ENCODE results near the gene PRKCZ.
"Not testable (repeated sequence)": the region's sequence is repeated elsewhere in the genome, so short reads cannot be mapped to it uniquely, and the experiment has no call there.

PRKCZ gene

DNA sequence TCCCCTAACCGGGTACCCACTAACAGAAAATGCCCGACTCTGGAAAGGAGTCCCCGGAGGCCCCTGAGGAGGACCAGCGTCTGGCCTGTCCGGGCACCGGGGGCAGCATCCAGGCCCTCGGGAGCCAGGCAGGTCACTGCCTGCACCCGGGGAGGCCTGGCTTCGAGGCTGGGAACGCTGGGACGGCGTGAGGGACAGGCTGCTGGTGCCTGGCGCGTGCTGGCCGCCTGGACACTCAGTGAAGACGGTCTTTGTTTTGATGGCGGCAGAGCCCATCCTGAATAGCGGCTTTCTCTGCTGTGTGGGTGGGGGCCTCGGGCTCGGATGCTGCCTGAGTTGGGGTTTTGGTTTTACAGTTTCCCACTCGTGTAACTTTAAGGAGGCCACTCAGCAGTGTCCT lies 37.6 kb downstream of the PRKCZ start:
- peak; percentile 83 for DNase-seq (ENCODE audit: low spot score)

DNA sequence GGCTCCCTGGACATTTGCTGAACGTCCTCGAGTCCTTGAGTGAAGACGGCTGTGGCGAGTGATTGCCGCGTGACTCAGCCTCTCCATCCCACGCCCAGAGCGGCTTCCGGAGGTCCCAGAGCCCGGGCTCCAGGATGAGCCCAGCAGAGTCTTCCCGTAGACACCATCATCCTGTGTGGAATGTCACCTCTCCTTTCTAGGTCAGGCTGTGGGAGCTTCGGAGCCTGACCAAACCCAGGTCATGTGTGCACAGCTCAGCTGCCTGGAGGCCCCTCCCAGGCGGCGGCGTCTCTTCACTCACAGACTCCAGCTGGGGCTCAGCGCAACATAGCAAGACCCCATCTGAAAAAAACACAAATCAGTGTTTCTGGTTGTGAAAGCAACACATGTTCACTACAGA lies 38.2 kb downstream of the PRKCZ start:
- no peak for DNase-seq (ENCODE audit: low spot score)

DNA sequence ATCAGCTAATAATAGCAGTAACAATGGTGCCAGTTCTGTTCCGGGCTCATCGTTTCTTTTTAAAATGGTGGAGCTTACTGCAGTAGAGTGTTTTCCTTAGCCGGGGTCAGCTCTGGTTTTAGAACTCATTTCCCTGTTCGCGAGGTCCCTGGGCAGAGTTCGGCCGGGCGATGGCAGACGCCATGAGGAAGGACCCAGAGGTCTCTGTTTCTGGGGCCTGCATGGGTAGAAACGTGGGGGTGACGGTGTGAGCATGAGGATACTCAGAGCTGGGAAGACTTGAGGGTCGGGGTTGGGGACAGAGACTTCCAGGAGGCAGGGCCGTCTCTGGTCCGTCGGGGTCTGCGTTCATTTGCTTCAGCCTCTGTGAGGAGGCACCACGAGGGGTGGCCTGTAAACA lies 38.8 kb downstream of the PRKCZ start:
- DNase-seq (ENCODE audit: low spot score), result no peak

DNA sequence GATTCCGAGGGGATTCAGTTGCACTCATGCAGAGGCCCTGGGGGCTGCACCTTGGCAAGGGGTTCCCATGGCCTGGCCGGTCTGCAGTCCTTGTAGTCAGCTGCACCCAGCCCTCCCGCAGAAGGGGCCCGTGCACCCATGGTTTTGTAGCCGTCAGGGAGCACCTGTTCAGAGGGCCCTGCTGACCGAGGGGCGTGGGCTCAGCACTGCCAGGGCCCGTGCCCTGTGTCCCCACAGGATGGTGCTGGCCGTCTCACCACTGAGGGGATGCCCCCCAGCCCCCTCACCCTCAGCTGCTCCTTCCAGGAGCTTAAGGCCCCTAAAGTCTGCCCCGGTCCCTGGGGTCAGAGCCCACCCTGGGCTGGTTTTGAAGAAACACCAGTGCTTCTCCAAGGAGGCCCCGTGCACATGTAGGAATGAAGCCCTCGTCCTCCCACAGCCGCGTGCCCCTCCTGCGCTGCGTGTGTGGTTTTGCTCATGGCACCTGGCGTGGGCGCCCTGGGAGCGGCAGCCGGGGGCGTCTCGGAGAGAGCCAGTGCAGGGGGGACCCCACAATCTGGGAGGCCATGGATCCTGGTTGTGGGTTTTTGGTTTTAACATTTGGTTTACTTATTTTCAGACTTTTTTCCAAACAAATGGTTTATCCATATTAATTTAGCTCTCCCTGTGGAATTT lies 40.1 kb downstream of the PRKCZ start:
- DNase-seq (ENCODE audit: low spot score), result no peak

DNA sequence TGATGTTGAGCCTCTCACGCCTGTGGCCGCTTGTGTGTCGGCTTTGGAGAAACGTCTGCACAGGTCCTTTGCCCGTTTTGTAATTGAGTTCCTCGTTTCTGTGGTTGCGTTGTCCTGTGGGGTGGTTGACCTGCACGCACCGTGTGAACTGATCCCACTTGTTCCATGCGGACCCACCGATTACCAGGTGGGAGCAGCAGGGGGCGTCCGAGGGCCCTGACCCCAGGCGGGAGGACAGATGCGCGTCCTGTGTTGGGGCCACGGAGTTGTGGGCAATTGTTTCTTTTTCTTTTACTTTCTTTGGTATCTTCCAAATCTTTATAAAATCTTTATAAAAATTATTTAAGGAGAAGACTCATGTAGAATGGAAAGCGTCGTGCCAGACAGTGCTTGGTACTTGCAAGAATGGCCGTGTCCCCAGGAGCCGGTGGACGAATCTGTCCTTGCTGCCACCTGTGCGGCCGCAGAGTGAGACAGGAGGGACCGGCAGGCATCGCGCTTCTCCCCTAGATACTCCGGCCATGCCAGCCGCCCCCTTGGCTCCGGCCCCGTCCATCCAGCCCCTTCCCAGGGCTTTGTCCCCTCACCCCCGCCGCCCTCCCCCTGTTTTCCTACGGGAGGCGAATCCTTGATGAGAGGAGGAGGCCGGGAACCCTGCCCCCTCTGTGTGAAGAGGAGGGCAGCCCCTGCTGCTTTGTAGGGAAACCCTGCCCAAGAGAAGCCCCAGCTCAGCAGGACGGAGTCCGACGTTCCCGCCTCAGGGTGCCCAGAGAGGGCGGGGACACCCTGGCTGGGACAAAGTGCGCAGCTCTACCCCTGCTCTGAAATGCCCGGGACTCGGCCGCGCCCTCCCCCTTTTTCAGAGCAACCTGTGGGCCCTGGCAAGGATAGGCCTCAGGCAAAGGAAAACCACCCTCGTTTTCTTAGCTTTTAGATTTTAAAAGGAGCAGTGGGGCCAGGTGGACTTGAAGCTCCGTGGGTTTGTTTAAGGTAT lies 41.7 kb downstream of the PRKCZ start:
- DNase-seq (ENCODE audit: low spot score), result no peak

DNA sequence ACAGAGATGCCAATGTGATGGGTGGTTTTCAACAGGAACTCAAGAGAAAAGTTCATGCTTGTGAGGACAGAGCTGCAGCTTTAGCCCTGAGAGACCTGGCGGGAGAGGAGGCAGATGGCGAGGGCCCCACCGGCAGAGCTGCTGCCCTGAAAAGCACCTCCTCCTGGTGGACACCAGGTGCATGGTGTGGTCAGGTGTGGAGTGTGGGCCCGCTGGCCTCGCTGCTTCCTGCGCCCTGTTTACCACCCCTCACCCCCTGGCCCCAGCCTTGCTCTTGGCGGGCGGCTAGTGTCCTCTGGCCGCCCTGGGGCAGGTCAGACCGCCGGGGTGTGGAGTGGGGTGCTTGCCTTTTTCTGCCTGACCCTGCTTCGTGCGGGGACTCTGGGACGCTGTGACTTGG lies 42.8 kb downstream of the PRKCZ start:
- no peak for DNase-seq (ENCODE audit: low spot score)

DNA sequence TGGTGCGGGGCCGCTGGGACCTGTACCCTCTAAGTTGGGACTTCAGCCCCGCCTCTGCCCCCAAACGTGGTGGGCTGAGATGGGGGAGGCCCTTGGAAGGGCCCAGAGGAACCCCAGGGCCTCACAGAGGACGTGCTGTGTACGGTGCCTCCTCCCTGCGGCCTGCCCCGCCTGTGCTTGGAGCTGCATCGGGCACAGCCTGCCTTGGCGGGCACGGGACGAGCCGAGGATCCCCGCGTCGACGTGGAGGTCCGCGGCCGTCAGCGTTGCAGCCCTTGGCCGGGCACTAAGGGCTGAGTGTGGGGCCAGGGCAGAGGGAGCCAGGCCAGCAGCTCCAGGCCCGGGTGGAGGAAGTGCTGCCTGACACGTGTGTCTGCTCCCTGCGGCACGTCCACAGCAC lies 43.4 kb downstream of the PRKCZ start:
- no peak for DNase-seq (ENCODE audit: low spot score)

DNA sequence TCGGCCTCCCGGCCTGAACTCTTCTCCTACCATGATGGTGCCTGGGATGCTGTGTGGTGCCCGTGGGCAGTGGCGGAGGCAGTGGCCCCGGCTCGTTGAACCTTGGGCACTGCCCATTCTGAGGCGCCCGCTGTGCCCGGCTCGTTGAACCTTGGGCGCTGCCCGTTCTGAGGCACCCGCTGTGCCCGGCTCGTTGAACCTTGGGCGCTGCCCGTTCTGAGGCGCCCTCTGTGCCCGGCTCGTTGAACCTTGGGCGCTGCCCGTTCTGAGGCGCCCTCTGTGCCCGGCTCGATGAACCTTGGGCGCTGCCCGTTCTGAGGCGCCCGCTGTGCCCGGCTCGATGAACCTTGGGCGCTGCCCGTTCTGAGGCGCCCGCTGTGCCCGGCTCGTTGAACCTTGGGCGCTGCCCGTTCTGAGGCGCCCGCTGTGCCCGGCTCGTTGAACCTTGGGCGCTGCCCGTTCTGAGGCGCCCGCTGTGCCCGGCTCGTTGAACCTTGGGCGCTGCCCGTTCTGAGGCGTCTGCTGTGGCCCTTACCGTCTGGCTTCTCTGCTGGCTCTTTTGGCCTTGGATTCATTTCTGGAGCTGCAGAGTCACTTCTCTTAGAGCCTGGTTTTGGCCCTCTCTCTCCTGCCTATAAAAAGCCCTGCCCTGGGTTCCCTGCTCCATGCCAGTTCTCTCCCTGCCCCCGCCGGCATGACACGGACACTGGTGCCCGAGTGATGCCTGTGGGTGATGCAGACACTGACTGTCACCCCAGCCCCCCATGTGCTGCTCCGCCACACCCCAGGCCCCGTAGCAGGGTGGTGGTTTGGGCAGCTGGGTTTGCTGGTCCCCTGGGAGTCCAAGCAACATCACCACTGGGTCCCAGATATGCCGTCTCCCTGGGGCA lies 44.3 kb downstream of the PRKCZ start:
- not testable (repeated sequence) for DNase-seq (ENCODE audit: low spot score)

DNA sequence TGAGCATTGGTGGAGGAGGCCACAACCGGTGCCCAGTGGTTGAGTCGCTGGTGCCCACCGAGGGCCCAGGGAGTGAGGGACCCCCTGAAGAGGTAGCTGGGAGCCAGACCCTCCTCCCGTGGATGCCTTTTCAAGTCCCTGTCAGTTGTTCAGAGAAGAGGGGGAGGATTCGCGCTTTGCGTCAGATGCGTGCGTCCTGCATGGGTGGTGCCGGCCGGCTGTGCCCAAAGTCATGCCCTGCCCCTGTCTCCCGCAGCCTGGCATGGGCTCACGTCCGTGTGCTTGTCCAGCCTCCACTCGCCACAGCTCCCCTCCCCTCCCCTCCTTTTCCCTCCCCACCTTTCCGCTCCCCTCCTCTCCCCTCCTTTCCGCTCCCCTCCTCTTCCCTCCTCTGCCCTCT lies 45.2 kb downstream of the PRKCZ start:
- DNase-seq (ENCODE audit: low spot score), result no peak

DNA sequence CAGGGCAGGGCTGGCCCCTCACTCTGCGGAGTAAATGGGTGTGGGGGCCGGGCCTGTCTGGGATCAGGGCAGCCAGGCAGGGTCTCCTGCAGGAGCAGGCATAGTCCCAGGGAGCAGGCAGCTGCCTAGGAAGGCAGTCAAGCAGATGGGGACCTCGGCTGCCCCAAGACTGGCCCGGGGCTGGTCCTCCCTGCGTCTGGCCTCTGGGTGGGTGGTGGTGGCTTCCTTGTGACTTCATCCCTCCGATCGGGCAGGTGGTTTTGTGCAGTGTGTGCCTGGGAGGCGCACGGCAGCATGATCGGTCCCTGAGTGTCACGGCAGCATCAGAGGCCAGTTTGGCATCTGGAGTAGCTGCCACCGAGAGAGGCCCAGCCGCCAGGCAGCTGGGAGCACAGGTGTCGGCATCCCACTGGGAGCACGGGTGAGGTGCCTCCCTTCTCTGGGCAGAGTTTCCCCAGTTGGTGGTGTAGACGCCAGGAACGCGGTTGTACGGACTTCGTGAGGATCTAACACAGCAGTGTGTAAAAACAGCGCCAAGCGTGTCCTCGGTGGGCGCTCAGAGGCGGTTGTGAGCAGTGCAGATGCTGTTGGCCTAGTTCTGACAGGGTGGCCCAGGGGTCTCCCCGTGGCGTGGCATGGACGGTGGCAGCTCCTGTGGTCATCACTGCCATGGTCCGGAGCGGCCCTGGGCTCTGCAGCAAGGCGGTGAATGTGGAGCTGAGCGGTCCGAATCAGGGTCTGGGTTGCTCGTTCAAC lies 45.9 kb downstream of the PRKCZ start:
- no peak for DNase-seq (ENCODE audit: low spot score)

DNA sequence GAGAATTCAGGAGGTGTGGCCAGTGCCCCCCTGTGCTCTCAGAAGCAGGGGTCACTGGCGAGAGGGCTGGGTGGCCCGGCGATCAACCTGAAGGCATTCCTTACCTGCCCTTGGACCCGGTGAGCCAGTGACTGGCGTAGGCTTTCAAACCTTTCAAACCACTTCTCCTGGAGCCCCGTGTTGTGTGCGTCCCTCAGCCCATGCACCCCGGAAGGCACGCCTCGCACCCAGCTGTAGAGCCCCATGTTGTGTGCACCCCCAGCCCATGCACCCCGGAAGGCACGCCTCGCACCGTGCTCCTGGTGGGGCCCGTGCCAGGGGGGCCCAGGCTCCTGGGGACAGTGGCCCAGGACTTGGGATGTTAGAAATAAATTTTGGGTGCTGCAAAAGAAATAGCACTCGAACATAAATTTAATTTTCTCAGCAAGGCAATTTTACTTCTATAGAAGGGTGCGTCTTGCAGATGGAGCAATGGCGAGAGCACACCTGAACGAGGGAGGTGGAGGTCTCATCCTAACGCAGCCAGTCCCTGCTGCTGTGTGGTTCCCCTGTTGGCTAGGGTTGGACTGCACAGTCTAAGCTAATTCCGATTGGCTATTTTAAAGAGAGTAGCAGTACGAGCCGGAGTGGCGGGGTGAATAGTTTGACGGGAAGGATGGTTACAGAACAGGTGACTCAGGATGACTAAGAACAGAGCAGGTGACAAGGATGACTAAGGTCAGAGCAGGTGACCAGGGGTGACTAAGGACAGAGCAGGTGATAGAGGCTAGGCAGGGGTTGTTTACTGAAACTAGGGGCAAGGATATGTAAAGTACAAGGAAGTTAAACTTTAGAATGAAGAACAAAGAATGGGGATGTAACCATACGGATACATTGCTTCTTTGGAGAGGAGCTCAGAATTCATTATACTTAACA lies 47.4 kb downstream of the PRKCZ start:
- DNase-seq (ENCODE audit: low spot score), result no peak

DNA sequence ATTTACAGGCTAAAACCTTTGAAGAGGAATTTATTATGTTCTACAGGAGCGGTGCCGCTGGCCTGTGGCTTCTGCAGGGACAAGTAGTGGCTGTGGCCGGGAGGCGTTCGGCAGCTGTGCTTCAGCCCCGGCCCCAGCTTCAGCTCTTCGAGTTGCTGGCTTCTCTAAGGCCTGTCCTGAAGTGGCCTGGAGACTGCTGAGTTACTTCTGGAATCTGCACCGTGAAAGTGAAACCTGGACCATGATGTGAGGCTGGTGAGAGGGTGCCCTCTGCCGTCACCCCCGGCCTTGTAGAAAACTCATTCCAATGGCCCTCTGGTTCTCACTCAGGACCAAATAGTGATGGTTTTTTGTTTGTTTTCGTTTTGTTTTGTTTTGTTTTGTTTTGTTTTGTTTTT lies 48.1 kb downstream of the PRKCZ start:
- DNase-seq (ENCODE audit: low spot score), result no peak

DNA sequence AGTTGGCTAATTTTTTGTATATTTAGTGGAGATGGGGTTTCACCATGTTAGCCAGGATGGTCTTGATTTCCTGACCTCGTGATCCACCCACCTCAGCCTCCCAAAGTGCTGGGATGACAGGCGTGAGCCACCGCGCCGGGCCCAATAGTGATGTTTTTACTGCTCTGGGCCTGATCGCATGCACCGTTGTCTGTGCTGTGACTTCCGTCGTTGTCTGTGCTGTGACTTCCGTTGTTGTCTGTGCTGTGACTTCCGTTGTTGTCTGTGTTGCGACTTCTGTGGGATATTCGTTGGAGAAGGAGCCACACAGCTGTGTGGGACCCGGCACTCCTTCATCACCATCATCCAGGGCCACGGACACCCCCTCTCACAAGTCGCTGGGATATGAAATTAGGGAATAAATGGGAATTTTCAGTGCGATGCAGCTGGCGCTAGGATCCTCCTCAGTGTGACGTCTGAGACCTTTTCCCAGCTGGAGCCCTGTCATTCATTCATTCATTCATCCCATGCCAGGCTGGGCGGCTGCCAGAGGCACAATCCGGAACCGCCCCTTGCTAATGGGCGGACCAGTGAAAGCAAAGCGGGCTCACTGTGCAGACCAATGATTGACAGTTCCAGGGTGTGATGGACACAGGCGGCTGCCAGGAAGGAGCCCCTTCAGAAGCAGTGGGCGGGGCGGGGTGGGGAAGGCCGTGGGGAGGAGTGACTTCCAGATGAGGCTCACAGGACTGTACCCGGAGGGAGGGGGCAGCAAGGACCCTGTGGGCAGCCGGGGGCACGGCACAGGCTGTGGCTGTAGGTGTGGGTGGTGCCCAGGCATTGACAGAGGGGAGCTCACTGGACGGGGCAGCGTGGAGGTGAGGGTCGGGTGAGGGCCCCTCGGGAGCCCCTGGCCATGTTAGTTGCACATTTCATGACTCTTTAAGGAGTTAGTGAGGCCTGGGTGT lies 48.9 kb downstream of the PRKCZ start:
- peak; percentile 86 for DNase-seq (ENCODE audit: low spot score)

DNA sequence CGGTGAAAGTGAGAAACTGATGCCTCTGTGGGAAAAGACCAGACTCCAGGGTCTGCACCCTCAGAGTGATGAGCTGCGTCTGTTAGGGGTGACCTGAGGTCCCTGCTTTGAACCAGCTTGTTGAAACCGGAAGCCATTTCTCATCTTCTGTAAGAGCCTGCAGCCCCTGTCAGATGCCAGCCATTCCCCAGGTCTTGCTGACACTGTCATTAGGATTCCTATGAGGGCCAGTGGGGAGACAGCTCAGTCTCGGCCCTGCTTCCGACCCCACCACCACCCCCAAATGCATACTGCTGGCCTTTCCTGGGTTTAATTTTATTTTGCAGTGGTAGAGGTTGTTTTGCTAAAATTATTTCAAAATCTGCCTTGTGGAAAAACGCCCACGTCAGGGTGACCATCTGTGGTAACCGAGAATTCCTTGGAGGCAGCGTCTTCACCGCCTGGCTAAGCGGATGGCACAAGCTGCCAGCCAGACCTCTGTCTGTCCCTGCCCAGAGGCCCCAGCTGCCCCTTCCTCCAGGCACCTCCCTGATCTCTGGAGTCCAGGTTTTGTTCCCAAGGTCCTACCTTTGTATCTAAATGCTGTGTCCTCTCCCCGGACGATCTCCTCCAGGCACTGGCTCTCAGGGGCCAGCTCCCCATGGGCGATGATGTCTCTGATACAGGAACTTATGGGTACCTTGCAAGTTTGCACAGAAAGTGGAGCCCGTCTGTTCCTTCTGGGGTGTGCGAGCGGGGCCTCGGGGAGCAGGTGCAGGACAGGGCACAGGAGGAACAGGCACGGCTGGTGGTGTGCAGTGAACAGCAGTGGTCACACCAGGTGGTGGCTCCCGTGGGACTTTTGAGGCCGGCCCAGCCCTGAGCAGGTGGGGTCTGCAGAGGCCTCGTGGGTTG lies 49.9 kb downstream of the PRKCZ start:
- DNase-seq (ENCODE audit: low spot score), result no peak

DNA sequence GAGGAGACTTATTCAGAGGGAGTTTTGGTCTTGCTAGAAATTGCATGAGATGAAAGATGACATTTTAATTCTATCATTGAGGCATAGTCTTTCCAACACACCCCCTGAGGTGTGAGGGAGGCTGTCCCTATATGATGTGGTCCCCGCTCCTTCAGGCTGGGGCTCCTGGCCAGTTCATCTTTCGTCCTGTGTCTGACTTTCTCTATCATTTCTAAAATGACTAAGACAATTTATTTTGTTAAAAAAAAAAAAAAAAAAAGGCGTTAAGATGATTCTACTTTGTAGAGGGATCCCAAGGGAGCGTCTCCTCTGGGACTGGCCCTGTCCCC lies 50.5 kb downstream of the PRKCZ start:
- no peak for DNase-seq (ENCODE audit: low spot score)

DNA sequence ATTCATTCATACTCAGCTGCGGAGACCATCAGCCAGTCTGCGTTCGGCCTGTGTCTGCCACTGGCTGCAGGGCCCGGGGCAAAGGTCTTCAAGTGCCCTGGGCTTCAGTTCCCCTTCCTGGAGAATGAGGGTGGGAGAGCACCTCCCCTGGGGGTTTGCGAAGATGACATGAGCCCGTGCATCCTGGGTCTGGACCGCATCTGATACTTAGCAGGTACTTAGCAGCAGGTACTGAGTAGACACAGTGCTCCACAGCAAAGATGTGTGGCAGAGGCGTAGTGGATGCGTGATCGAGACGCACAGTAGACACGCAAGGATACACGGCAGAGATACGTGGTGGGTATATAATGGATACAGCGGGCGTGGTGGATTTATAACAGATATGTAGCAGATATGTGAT lies 51.3 kb downstream of the PRKCZ start:
- DNase-seq (ENCODE audit: low spot score), result no peak

DNA sequence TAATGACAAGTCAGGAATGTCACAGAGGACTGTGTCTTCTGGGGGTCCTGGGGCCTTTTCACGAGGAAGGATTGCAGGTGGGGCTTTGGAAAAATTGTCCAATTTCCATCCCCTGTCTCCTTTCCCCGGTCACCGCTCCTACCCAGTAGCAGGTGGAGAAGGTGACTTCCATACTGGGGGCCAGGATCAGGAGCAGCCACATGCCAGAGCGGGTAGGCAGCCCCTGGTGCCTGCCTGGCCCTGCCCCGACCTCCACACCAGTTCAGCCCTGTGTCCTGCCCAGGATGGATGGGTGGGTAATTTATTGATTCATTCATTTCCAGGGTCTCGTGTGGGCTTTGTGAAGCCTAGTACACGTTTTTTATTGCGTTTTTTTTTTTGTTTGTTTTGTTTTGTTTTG lies 51.7 kb downstream of the PRKCZ start:
- no peak for DNase-seq (ENCODE audit: low spot score)

DNA sequence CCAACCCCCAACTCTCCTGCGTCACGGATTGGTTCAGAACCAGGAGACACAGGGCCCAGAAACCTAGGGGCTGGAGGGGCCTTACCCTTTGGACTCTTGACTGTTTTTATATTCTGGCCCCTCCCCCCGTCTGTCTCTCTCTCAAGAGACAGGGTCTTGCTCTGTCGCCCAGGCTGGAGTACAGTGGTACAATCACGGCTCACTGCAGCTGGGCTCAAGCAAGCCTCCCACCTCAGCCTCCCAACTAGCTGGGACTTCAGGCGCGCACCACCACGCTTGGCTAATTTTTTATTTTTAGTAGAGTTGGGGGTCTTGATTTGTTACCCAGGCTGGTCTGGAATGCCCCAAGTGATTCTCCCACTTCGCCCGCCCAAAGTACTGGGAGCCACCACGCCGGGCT lies 52.5 kb downstream of the PRKCZ start:
- no peak for DNase-seq (ENCODE audit: low spot score)

All from putamen (tissue), 1 donor.